GM19452 (cell line): ENCODE results near the gene MAML3.

ENCODE experiments used
- ATAC-seq: cut with Tn5 transposase; IDR thresholded peaks from one replicate; pipeline ENCODE4 v1.9.1; 2021; ENCODE audit not compliant: unreplicated experiment

MAML3 gene

DNA sequence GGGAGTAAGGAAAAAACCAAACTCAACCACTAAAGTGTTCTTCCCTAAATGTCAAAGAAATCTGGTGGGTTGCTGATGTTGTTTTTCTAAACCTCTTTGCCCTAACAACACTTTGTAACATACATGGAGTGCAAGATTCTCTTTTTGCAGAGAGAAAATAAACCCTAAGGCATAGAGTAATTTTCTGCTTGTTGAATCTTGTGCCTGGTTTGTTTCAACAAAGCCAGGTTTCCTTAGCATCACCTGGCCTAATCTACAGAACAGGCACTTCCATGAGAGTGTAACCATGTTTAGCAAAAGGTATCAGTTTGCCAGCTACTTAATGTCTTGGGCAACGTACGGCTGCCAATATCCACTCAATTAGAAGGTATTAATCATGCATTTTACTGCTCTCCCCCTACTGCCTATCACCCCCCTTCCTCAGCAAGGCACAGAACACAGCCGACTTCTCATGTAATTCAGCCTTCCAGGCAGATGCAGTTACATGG is 219.2 kb downstream of the MAML3 start:
- ATAC-seq: no peak

DNA sequence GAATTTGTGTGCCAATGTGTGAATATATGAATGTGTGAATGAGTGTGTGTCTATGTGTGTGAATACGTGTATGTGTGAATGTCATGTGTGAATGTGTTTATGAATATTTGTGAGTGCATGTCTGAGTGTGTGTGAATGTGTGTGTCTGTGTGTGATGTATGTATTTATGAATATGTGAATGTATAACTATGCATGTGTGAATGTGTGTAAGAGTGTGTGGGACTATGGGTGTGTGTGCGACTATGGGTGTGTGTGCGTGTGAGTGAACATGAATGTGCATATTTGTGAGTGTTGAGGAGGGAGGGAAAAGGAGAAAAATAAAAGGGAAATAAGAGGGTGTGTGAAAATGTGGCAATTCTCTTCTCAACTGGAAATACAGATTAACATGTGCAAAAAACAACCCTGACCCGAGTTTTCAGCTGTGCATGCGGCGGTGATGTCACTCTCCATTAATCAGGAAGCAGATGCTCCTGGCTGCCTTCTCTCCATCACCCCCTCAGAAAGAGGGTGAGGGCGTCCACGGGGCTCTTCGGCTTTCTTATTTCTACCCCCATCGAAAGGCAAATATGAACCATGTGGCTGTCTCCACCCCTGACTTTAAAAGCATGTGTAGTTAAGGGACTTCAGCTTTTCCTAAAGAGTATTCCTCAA is 219.8 kb downstream of the MAML3 start:
- no peak for ATAC-seq

DNA sequence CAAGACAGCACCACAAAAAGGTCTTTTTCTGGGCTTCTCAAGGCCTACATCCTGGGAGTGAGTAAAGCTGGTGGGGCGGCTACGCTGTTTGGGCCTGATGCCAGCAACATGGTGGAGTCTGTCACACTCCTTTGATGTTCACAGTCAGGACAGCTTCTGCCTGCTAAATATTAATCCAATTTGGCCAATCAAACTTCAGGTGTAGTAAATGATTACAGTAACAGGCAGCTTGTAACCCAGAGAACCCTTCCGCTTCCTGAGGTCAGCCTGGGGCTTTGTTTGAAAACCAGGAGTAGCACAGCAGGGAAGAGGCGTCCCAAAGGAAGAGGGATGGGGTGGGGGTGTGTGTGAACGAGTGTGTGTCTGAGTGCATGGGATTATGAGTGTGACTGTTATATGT is 220.4 kb downstream of the MAML3 start:
- ATAC-seq: no peak

DNA sequence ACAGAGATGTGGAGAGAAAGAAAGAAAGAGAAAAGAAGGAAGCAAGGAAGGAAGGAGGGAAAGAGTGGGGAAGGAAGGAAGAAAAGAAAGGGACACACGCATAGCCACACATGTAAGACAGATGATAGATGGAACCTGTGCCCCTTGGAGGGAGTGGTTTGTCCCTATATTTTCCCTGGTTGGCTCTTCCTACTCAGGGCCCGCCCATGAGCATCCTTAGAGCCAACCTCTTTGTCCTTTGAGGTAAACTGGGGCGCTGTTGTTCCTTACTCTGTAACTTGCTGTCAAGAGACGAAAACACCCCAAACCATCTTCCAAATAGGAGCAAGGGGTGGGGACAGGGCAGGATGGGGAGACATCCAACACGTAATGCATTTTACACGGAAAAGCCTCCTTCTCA is 220.9 kb downstream of the MAML3 start:
- no peak for ATAC-seq

DNA sequence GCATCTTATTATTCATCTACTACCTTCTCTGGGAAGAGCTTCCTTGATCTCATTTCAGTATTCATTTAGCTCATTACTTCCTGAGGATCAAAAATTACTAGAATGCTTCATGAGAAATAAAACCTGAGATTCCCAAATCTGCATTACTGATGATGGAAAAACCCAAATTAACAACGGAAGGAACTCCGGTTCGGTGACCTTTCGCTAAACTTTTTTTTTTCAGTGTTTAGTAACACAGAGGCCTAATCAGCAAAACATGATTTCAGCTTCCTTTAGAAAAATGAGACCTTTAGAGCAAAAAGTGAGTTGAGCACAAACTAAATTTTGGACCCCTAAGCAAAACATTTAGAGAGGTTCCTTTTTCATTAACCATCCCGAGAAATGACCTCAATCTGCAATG is 229.2 kb downstream of the MAML3 start:
- no peak for ATAC-seq

DNA sequence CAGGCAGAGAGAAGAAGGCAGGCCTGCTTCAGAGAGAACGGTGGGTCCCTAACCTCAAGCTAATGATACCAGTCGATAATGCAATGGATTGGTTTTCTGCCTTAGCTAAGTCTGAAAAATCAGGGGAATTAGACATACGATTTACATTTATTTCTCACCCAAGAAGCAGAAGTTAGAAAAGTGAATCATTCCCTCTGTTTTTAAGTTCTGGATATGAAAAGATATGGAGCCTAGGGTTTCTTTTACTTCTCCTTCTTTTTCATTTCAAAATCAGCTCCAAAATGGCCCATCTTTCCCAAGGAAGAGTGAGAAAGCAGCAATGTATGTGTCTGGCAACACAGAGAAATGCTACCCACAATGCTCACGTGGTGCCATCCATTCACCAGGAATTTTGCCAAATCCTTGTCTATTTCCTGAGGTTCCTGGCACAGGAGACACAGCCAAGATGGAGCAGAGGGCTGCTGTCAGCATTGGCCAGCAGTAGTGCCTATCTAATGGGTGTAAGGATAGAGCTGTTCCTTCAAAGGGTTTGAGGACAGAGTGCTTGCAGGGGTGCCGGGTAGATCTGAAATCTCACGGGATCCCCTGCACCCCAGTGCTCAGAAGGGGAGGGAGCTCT is 231.5 kb downstream of the MAML3 start:
- ATAC-seq: no peak

DNA sequence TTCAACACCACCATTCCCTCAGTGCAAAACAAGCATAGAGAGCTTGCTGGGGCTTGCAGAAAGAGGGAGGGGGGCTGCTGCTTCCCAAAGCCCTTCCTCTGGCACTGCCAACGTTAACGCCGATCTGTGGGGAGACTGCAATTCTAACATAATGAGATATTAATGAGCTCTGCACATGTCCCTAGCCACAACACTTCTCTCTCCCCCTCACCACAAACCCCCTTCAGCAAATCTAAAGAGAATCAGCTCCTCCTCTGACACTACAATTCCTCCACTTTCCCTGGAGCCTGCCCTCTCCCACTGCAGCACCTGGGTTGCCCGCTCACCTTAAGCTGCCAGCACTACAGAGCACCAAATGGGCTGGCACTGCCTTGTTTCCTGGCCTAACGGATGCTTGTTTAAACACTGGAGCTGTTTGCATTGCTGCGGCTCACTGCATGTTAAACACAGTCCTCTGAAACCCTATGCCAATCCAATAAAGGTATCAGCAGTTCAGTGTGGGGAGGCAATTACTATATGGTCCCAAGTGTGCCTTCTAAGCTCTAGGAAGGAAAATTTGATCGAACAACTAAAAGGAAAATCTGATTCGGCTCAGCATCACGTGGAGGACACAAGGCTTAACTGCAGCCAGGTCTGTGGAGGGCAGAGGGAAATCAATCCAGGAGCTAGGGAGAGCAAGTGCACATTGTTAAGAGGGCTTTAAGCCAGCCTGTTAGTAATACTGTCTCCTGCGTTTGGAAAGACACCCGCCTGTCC is 232.4 kb downstream of the MAML3 start:
- no peak for ATAC-seq

DNA sequence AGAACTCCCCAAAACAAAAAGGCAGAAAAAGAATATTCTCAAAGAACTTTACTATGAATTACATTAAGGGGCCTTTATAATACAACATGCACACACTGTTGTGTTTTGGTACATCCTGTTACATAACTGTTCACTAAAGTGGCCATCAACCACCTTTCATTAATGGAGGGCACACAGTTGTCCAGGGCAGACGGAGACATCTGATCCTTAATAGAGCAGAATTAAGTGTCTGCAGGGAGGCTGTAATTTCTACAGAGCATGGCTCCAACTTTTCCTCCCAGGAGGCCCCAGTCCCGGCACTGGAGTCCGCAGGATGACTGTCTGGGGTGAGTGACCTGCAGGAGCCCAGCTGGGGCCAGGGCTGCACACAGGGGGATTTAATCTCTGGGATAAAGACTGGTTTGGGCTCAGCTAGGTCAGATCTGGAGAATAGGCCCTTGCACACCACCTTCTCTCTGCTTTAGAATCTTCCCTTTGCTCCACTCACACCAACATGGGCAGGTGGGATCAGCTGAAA is 233.4 kb downstream of the MAML3 start:
- ATAC-seq: no peak

DNA sequence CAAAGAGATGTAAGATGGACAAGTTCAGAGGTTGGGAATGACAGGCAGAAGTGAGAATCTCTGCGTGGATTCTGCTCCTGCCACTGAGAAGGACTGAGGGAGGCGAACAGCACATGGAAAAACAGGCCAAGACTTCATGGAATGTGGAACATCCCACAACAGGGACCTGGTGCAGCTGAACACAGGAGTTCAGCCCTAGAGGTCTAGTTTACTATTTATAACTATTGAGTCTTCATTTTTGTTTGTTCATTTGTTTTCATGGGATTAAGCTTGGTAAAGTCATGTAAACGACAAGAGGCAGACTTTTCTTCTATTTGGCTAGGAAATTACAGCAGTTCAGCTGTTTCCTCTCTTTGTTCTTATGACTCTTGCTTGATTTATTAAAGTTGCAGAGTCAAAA is 234.5 kb downstream of the MAML3 start:
- no peak for ATAC-seq

DNA sequence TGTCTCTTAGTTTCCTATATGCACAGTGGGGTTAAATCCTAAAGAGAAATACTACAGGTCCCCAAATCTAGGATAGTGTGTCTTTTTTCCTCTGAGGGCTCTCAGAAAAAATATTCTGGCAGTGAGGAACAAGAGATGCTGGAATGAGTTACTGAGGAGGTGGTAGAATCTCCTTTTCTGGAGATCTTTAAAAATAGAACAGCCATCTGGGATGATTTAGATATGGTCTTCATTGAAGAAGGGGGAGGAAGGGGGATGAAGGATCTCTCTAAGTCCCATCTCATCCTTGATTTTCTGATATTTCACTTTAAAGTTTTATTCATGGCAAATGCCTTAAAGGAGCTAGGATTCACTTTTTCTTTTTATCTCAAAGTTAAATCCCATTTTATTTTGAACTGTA is 235.0 kb downstream of the MAML3 start:
- ATAC-seq: no peak

DNA sequence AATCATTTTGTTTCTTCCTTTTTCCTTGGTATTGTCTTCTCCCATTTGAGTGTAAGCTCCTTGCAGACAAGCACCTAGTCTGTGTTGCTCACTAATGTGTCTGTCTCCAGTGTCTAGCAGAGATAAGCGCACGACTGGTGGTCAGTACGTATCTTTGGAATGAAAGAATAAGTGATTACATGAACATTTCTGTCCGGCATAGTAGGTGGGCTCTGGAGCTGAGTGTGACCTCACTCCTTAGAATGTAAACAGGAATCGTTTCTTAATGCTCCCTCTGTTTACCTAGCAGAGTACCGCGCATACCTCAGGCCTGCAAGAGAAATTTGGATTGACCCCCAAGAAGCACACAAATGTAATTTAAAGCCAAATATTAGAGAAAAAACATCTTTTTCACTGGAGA is 235.4 kb downstream of the MAML3 start:
- no peak for ATAC-seq

DNA sequence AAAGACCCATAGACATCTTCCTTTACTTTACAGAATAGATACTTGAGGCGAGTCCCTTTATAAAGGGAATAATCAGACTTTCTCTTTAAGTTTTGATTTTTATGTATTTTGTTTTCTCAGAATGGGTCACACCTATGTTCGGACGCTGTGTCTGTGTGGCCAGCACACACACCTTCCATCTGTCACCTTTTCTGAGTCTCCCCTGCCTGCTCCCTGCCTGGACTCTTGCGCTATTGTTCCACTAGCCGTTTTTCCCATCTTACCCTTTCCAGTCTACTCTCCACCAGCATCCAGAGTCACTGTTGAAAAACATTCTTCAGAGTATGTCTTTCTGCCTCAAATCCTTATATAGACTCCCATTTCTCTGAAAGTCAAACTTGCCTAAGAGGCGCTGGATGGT is 236.1 kb downstream of the MAML3 start:
- no peak for ATAC-seq

DNA sequence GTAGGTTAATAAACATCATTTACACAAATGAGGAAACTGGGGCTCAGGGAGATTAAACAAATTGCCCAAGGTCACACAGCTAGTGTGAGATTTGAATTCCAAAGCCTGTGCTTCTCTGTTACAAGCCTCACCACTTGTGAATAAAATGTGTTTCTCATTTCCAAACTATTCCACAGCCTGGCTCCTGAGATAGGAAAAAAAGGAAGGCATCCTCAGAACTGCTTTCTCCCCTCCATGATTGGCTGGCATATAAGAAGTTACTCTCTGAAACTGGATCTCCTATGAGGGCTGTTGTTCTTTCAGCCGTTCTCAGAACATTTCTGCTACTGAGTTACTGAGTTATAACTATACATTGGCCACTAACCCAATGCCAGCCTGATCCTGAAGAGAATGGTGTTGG is 237.9 kb downstream of the MAML3 start:
- ATAC-seq: no peak

DNA sequence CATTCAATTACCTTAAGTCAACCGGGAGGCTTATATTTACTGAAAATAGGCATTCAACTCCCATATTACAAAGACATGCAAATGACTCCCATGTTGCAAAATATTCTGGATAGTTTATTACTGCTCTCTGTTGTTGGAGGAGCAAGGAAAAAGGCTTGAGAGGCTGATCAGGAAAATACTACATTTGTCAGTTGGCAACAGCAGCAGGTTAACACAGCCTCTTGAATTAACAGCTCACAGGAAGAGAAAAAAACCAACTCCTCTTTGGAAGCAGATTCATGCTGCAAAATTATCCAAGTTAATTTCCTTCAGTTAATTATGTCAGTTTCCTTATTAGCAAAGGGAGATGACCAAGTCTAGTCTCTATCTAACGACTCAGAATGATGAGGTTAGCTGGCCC is 238.9 kb downstream of the MAML3 start:
- no peak for ATAC-seq

DNA sequence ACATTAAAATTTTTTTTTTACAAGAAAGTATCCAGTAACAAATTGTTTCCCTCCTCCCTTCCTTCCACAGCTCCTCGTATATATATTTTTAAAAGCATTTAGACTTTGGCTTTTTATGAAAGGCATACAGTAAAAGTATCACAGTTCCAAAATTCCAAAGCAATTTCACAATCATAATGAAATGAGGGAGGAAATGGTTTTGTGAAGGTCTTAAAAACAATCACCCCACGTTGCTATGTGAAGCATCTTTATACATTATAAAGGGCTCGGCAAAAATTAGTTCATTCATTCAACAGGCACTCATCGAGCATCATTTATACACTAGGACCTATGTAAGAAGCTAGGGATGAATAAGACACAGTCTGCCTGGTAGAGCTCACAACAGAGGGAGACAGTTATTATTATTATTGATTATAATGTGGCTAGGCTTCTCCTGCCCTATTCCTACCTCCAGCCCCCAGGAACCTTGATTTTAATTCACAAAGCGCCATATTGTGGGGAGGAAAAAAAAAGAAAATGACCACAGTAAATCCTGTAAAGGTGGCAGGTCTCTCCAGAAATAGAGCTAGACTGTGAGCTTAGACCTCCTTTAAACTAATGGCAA is 239.9 kb downstream of the MAML3 start:
- ATAC-seq: no peak

DNA sequence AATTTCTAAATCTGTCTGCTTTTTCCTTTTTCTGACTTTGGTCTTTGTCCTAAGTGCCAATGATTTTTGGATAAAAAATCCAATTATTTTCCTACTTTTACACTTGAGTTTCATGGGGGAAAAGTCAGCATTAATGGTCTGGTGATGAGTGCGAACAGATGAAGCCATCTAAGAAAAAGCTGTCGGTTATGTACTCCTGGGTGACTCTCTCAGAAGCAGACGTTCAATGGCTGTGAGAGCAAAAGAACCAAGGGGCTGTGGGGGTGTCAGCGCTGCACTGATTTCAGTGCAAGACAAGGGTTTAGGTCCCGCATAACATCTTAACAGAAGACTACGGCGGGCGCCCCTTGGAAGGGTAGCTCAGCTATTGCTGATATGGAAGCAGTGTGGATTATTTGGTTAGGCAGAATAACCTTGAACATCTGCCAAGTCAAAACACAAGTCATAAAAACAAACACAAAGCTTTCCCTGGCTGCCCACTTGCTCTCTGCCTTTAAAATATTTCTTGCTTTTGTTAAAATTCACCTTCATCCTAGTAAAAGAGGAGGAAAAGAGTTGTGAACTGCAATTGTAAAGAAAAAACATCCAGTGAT is 240.5 kb downstream of the MAML3 start:
- no peak for ATAC-seq

DNA sequence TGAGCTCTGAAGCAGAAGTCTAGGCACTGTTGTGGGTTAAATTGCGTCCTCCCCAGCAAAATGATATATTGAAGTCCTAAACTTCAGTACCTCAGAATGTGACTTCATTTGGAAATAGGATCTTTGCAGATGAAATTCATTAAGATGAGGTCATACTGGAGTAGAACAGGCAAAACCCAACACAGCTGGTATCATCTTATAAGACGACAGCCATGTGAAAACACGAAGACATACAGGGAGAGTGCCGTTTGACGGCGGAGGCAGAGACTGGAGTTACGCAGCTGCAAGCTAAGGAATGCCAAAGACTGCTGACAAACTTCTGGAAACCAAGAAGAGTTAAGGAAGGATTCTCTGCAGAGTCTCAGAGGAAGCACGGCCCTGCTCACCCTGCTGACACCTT is 241.5 kb downstream of the MAML3 start:
- no peak for ATAC-seq

DNA sequence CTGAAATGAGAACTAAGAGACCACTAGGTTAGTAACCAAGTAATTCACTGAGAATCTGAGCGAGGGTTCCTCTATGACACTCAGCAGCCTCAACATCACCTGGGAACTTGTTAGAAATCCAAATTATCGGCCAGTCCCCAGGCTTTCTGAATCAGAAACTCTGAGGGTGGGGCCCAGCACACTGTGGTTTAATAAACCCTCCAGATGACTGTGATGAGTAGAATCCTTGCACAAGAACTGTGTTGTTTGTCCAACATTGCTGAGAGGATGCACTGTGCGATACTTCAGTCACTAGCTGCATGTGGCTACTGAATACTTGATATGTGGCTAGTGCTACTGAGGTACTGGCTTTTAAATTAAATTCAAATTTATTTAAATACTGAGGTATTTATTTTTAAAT is 243.9 kb downstream of the MAML3 start:
- no peak for ATAC-seq

DNA sequence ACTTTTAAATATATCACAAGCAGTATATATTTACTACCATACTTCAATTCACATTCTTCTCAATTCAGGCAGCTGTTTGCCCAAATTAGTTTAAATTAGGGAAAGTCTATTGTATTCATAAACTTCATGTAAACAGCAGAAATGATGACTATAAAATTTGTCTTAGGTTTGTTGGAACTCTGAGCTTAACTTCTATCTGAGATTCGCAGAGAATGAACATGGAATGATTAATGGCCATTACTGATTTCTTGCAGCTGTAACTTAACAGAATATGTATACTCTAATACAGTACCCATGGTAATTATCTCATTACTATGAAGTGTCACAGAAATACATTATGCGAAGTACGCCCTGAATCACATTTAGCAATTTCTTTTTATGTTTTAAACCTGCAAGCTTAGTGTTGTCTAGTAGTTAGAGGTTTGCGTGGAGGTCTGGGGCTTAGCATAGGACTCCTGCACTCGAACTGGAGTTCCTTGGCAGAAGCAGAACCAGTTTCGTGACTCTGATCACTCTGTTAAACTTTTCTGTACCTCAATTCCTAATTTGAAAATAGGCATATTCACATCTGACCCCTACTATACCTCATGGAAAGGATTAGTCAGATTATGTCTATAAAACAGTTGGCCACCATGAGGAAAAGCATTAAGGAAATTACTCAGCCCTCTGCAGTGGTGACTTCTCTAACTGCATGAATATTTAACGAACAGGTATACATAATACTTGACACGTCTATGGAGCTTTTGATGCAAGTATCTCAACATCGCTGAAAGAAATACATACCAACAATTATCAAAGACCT is 245.1 kb downstream of the MAML3 start:
- ATAC-seq: no peak

DNA sequence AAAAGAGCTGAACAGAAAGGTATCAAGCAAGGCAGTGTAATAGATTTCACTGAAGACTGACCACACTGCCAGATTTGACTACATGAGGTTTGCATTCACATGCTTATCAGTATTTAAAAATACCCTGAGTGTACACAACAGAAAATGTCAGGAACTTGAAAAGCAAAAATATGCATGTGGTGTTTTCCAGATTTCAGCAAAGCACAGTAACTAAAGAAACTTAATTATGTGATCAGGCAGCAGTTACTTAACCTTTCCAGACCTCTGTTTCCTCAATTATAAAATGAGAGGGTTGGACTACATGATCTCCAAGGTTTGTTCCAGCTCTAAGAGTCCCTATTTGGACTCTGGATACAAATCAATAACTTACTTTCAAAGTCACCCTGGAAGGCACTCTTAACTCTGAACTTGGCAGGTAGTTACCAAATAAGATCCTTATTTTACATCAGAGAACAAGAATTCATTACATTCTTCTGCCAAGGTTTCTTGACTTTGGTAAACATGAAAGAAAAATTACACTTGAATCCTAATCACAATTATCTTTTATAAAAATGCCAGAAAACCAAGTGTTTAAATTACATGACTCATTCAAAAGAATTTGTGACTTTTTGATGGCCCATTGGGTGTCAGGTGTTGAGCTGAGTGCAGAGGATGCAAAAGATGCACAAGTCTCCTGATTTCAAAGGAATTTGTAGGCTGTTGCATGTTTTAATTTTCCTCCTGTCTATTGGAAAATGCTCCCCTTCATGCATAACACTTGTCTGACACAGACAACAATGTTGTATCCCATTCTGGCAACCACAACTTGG is 246.8 kb downstream of the MAML3 start:
- ATAC-seq: no peak
